ENCODE data around the gene SLC17A9.
A peak's percentile ranks its signal among the peaks of the same experiment; 100 is the strongest.

Gene SLC17A9, protein sequence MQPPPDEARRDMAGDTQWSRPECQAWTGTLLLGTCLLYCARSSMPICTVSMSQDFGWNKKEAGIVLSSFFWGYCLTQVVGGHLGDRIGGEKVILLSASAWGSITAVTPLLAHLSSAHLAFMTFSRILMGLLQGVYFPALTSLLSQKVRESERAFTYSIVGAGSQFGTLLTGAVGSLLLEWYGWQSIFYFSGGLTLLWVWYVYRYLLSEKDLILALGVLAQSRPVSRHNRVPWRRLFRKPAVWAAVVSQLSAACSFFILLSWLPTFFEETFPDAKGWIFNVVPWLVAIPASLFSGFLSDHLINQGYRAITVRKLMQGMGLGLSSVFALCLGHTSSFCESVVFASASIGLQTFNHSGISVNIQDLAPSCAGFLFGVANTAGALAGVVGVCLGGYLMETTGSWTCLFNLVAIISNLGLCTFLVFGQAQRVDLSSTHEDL

DNA sequence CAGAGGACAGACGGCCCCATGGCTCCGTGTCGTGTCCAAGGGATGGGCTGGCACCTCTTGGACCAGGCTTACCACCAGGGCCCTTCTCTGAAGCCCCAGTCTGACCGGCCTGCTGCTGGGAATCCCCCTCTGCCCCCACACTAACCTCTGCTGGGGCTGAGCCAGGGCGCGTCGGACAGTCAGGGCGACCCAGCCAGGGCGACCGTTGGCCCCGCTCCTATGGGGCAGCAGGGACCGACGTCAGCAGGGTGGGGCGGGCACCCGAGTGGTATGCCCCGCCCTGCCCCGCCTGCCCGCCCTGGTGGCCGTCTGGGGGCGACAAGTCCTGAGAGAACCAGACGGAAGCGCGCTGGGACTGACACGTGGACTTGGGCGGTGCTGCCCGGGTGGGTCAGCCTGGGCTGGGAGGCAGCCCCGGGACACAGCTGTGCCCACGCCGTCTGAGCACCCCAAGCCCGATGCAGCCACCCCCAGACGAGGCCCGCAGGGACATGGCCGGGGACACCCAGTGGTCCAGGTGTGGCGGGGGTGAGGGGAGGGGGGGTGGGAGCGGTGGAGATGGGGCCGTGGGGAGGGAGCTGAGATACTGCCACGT, at the start of gene SLC17A9:
TSS of gene SLC17A9 (plus strand) at position 337 of the 595 bp plus-strand sequence. CDS start at position 459, 122 bp downstream.
- DNase-seq (ENCODE audit: low read depth): peak; percentile 88

DNA sequence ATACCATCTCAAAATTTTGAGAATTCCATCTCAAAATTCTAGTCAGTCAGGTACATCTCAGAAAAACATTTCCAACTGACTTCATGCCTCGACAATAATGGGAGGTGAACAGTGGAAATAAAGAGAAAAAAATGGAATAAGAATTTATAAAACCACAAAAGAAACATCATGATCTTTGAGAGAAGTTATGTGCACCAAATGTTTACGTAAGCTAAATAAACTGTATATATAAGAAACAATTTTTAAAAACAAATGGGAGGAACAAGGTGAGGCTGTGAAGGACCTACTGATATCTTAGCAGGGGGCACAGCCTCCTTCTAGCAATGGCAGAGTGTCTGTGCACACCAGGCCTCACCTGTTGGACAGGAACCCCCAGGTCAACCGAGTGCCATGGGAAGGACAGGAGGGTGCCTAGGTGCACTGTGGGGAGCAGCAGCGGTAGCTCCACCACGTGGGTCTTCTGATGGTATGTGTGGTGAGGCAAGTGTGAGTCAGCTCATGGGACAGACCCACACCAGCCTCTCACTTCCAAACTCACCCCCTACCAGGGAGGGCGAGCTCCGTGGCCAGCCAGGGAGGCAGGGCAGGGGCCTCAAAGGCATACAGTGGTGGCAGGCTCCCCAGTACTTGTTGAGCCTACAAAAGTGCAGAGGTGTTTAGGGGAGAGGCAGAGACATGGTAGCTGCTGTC, 49.4 kb upstream of the SLC17A9 start:
- peak; percentile 72 for DNase-seq (ENCODE audit: low read depth)

DNA sequence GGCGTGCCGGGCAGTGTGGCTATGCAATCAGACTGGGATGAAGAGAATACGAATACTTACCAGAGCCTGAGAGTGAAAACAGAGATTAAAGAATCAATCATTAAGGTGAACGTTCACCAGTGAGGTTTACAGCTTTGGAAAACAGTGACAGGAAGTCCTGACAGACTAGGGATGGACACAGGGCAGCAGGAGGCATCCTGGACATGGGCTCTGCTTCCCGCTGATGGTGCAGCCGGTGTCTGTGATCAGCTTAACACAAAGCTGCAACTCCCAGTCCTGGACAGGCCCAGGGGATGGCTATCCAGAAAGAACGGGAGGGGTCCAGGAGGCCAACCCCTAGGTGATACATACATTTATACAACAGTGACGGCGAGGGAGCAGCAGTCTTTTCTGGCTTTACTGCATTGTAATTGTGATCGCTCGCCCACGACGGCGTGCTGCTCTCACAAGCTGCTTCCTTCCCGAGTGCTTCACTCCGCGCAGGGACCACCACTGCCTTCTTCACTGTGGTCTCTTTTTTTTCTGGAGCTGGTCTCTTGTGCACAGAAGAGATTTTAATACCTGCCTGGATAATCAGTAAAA, 46.9 kb upstream of the SLC17A9 start:
- no peak for DNase-seq (ENCODE audit: low read depth)

DNA sequence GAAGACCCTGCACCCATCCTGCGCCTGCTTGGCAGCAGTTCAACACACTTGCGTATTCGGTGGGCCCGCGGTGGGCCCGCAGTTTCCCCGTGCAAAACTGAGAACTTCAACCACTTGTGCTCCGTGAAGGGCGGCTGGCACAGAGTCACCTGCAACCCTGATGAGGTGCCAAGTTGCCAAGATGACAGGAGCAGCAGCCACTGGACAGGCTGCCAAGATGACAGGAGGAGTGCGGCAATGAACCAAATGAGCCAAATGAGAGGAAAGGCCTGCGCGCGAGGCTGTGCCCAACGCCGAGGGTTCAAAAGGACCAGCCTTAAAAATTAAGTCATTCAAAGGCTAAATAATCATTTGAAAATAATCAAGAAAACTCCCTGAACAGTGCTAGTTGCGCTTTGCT, 46.3 kb upstream of the SLC17A9 start:
- DNase-seq (ENCODE audit: low read depth): no peak

DNA sequence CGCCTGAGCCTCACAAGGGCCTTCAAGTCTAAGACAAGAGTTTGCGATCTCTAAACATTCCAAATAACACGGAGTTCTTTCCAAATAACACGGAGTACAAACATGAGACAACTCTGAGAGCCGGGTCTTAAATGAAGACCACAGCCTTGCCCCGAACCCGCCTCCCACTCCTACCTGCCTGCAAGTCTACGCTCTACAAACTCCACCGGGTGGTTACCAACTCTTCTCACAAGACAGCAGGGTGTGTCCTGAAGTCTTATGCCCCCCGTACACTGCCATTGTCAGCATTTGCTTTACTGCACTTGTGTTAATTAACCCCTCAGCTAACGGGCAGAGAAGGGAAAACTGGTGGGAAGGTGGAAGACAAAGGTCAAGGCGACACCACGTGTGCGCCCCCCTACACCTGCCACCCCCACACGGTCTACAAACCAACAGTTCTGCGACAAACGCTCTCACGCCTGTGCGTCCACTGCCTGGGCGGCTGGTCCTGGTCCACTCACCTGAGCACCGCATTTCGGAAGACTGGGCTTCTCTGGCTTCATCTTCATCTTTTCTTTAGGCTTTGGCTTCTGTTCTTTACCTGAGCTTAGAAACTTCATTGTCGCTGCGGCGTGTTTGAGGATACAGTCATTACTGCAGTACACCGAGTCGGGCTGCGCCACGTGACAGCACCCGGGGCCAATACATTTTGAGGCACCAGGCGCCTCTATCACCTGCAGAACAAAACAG, 45.7 kb upstream of the SLC17A9 start:
- no peak for DNase-seq (ENCODE audit: low read depth)

DNA sequence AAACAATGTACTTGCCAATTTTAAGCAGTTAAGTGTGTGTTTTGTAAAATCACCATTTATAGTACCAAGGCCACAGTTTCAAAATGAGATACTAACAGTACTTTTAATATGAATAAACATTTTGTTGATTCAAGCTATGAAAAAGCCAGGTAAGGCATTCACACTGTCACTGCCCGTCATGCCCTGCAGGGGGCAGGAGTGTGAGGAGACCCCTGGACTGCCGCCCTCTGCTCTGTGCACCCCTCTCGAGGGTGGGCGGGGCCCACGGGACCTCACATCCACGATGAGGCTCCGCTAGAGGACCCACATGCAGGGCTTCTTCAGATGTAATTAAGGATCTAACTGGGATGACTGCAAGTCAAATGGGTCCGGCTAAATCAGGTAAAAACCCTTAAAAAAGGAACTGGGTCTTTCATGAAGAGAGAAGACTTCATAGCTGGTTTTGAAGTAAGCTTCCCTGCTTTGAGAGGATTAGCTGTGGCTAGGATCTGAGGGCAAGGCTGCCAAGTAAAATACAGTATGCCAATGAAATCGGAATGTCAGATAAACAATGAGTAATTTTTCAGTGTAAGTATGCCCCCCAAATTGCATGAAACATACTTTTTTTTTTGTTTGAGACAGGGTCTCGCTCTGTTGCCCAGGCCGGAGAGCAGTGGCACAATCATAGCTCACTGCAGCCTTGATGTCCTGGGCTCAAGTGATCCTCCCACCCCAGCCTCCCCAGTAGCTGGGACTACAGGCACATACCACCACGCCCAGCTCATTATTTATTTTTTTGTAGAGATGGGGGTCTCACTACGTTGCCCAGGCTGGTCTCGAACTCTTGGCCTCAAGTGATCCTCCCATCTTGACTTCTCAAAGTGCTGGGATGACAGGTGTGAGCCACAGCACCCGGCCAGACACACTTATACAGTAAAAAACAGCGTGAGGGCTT, 44.9 kb upstream of the SLC17A9 start:
- DNase-seq (ENCODE audit: low read depth): peak; percentile 48

DNA sequence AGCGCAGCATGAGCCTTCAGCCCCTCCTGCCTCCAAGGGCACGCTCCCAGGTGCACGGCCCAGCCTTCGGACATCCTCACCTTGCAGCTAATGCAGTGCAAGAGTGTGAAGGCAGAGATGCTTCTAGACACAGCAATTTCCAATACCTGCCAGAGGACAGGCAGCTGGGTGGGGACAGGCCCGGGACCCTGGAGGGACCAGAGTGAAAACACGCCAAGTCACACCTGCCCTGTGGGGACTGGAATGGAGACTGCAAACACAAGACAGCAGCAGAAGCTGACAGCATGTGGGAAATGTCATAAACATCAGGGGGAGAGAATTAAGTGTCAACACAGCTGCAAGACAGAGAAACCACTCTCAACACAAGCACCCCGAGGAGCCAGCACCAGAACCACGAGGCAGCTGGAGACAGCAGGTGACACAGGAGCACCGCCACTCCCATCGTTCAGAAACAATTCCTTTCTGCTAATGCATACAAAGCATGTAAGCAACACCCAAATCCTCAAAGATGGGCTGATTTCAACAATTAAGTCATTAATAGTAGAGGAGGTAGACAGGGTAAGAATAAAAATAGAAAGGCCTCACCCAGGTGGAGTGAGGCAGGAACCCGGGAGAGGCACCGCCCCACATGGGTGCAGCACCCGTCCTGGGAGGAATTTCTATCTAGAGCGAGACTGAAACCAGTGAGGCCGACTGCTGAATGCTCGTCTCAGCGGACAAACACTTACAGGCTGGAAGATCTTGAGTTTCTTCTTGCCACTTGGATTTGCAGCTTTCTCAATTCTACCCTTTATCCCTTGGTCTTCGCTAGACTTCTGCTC, 43.3 kb upstream of the SLC17A9 start:
- DNase-seq (ENCODE audit: low read depth): no peak

DNA sequence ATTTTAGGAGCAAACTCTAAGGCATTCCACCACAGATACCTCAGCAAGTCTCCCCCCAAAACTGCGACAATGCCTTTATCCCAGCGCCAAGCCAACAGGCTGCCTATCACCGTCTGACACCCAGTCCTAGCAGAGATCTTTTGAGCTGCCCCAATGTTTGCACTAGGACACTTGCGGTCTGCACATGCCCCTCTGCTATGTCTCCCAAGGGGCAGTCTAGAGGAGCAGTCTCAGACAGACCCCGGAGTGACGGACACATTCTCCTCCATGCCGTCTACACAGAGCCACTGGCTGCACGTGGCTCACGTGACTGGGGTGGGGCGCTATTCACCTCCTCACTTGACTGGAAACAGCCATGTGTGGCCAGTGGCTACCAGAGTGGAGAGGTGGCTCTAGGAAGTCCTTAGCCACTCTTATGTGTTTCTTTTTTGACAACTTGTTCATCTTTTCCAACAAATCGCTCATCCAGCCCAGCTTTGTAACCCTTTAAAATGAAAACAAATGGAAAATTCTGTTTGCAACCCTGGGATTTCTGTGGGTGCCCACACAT, 42.2 kb upstream of the SLC17A9 start:
- DNase-seq (ENCODE audit: low read depth): no peak

DNA sequence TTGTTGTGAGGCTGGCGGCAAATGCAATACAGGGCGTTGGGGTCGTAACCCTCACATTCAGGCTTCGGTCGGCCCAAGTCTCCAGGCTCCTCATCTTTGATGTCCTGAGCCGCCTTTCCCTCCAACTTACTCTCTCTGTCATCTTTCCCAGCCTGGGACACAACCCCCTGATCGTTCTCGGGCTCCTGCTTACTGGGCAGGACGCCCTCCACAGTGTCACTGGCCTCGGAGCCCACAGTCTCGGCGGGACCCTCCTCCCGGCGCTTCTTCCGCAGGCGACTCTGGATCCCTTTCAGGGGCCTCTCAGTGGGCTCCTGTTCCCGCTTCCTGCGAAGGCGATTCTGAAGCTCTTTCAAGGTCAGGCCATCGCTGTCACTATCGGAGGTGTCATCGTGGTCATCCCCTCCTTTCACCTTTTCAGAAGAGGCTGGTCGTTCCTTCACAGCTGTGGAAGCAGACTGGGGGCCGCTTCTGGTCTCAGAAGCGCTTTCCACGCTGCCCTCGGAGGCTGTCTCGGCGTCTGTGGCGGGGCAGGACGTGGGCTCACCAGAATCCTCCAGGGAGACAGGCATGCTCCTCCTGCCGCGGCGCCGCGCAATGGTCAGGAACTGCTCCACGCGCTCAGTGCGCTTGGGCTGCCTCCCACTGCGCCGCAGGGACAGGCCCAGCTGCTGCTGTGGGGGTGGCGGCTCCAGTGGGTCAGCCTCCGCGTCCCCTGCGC, 41.6 kb upstream of the SLC17A9 start:
- DNase-seq (ENCODE audit: low read depth): no peak

DNA sequence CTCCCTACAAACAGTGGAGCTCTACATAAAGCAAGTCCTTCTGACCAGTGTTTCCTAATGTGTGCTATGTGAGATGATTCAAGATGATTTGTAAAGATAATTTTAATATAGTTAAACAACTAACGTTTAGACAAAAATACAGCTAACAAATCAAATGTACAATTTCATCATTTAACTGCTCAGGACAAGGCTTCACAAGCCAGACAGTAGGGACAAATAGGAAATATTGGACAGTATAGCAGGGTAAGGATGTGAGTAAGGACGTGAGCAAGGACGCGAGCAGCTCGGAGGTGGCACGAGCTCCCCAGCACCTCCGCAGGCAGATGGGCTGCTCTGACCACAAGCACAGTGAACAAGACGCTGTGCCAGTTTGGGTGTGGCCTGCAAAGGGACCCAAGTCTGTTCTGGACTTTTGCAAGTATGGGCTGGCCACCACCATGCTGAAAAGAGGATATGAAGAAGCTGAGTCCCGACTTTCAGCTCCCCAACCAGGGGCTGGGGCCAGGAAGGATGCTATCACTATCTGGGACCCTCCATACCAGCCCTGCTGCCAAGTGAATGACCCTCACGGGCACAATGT, 40.7 kb upstream of the SLC17A9 start:
- DNase-seq (ENCODE audit: low read depth): no peak

DNA sequence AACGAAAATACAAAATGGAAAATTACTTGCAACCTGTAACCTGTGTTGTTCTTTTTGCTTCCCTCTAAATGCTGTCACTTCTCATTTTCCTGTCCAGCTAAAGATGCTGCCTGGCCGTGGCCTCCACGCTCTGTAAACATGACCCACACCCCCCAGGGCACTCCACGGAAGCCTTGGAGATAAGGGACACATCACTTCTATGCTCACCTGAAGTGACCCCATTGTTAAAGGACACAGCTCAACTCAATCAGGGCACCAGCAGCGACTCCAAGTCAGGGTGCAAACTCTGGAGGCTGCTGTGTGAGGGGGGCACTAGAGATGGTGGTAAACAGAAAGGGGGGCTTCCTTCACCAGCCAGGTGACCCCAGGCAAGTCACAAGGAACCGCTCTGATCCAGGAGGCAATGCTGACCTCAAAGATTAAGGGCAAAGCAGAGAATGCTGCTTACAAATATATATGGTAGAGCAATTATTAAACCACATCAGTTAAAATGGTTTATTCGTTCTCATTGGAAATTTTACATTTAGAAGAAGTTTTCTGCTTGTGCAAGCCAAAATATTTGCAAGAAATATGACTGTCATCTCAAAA, 39.4 kb upstream of the SLC17A9 start:
- no peak for DNase-seq (ENCODE audit: low read depth)

DNA sequence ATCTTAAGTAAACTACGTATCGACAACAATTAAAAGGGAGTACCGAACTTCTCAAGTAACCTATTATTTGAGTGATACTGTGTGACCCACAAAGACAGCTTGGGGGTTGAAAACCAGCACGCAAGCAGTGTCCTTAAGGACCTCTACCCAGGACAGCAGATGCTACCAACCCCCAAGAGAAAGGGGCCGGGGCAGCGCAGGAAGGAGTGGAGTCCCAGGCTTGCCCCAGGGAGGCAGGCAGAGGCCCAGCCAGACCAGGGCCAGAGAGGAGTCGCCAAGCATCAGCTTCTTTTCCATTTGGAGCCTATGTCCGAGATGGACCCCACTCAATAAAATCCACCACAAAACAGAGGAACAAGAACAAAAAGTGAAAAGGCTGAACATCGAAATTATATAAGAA, 38.1 kb upstream of the SLC17A9 start:
- no peak for DNase-seq (ENCODE audit: low read depth)

DNA sequence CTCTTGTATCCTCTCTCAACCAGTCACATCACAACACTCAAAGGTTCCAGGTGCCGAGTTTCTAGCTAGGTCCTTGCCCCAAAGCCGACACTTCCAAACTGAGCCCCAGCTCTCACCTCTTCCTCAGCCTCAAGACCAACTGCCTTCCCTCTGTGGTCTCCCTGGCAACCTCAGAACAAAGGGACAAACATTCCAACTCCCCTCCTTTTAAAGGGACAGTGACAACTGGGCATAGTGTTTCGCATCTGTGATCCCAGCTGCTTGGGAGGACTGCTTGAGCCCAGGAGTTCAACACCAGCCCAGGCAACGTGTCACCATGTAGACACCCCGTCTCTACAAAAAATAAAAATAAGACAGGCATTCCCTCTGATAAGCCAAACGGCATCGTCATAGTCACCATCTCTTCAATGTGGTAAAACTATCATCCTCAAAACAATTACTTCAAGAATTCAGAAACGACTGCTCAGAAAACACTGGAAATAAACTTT, 37.5 kb upstream of the SLC17A9 start:
- no peak for DNase-seq (ENCODE audit: low read depth)

DNA sequence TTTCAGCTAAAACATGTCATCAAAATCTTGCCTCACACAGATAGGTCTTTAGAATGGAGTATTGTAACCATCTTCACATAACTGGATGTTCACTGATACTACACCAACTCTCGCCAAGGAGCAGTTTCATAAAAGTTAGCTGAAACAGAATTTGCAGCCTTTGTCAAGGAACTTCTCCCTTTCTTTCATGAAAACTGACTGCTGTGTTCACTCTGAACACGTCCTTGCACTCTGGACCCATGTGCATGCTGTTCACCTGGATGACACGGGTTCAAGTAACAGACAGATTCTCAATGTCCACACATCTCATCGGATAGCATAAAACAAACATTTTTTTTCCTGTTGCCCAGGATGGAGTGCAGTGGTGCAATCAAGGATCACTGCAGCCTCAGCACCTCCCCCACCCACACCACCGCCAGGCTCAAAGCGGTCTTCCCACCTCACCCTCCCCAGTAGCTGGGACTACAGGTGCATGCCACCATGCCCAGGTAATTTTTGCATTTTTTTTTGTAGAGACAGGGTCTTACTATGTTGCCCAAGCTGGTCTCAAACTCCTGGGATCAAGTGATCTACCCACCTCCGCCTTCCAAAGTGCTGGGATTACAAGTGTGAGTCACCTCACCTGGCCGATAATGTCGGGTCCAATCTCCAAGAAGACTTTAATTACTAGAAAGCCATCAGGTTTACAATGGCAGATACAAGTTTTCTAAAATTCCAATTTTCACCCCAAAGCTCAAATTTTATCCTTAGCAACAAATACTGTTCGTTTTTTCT, 35.6 kb upstream of the SLC17A9 start:
- DNase-seq (ENCODE audit: low read depth): no peak

DNA sequence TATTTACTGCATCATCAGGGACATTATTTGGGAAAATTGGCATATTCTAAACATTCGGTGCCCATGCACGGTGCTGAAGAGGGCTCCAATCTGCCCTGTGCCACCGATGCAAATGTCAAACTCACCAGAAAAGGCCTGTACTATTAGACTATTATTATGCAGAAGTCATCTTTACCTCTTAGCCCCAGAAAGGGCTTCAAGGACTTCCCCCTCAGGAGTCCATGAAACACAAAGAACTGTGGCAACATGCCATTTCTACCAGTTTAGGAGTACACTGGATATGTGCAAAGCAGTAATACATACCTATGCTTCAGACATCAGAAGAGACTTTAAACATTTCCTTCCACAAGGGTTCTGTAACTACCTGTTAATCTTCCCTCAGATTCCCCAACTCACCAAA, 34.8 kb upstream of the SLC17A9 start:
- DNase-seq (ENCODE audit: low read depth): no peak

DNA sequence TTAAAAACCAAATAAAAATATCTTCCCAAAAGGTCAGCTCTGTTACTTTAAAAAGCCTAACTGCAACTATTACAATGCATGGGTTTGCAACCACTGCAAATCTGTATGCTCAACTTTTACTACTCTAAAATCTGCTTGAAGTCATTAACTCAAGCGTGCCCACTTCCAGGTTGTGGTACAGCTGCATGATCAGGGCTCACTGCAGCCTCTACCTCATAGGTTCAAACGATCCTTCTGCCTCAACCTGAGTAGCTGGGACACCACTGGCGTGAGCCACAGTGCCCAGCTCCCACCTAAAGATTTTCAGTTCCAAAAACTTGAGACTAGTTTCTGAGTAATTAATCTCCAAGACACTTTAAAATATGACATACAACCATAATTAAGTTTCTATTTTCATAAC, 34.4 kb upstream of the SLC17A9 start:
- no peak for DNase-seq (ENCODE audit: low read depth)

DNA sequence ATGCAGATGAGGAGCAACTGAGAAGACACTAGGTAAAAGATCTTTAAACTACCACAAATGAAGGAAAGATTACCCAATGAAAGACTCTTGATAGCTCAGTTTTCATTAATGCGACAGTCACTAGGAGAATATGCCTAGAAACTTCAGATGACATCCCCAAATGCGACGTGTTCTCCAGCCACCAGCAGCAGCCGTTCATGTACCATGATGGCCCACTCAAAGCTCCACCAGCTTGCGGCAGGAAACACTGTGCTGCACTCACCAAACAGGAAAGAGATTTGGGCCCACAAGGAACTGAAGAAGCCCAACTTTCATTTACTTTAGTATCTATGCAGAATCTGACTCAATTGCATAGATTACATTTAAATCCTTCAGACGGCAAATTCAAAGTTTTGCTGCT, 33.7 kb upstream of the SLC17A9 start:
- no peak for DNase-seq (ENCODE audit: low read depth)
